ENCODE results near the gene PYDC2. TPM values are rescaled to one million over a fixed set of nuclear protein-coding genes. Genes with fewer than 3 reads are reported as not detected.

The PYDC2 gene
- total RNA-seq = not detected

- H3K27me3 ChIP-seq (ENCODE audit: insufficient read depth, low read length) = no peaks in the 10 kb centered on the region
- no peaks in the 10 kb centered on the region for H3K9me3 ChIP-seq (ENCODE audit: low read depth, low read length)
- no peaks in the 10 kb centered on the region for H3K4me1 ChIP-seq (ENCODE audit: insufficient read depth, low read length)
- H3K4me3 ChIP-seq (ENCODE audit: low read length) = no peak within 1 kb of the TSS
These were observed at the start of gene PYDC2 for GRCh38 chr3:191461113-191461595. Gene PYDC2 (plus strand): TSS chr3:191461163. CDS start chr3:191461163, 0 bp downstream.

- H3K4me3 ChIP-seq (ENCODE audit: low read length) = no peak overlapping the region
- no peaks in the 10 kb centered on the region for H3K4me1 ChIP-seq (ENCODE audit: insufficient read depth, low read length)
These were observed 48.2 kb upstream of the PYDC2 start for GRCh38 chr3:191412759-191413158.

GRCh38 chr3:191414286-191414685, 46.7 kb upstream of the PYDC2 start:
- Histone ChIP-seq H3K4me1 (ENCODE audit: insufficient read depth, low read length) (no peaks in the 10 kb centered on the region), H3K4me3 (ENCODE audit: low read length) (no peak overlapping the region), H3K27me3 (ENCODE audit: insufficient read depth, low read length) (no peaks in the 10 kb centered on the region), H3K9me3 (ENCODE audit: low read depth, low read length) (peaks cover 13% of the 10 kb centered on the region)

More at GRCh38 chr3:191412759-191413158, 48.2 kb upstream of the PYDC2 start:
- Histone ChIP-seq H3K9me3 (ENCODE audit: low read depth, low read length) (peaks cover 13% of the 10 kb centered on the region), H3K27me3 (ENCODE audit: insufficient read depth, low read length) (no peaks in the 10 kb centered on the region)

GRCh38 chr3:191414732-191415131, 46.2 kb upstream of the PYDC2 start:
- no peaks in the 10 kb centered on the region for H3K27me3 ChIP-seq (ENCODE audit: insufficient read depth, low read length)
- H3K4me3 ChIP-seq (ENCODE audit: low read length) = no peak overlapping the region
- no peaks in the 10 kb centered on the region for H3K4me1 ChIP-seq (ENCODE audit: insufficient read depth, low read length)
- peaks cover 11% of the 10 kb centered on the region for H3K9me3 ChIP-seq (ENCODE audit: low read depth, low read length)

- no peaks in the 10 kb centered on the region for H3K4me1 ChIP-seq (ENCODE audit: insufficient read depth, low read length)
- peaks cover 3% of the 10 kb centered on the region for H3K9me3 ChIP-seq (ENCODE audit: low read depth, low read length)
- no peak overlapping the region for H3K4me3 ChIP-seq (ENCODE audit: low read length)
- H3K27me3 ChIP-seq (ENCODE audit: insufficient read depth, low read length) = no peaks in the 10 kb centered on the region
These were observed 45.4 kb upstream of the PYDC2 start for GRCh38 chr3:191415566-191415965.

- no peaks in the 10 kb centered on the region for H3K4me1 ChIP-seq (ENCODE audit: insufficient read depth, low read length)
- no peak overlapping the region for H3K4me3 ChIP-seq (ENCODE audit: low read length)
- no peaks in the 10 kb centered on the region for H3K9me3 ChIP-seq (ENCODE audit: low read depth, low read length)
- no peaks in the 10 kb centered on the region for H3K27me3 ChIP-seq (ENCODE audit: insufficient read depth, low read length)
These were observed 43.6 kb upstream of the PYDC2 start for GRCh38 chr3:191417457-191417729.

- Histone ChIP-seq H3K27me3 (ENCODE audit: insufficient read depth, low read length) (no peaks in the 10 kb centered on the region), H3K4me3 (ENCODE audit: low read length) (no peak overlapping the region), H3K4me1 (ENCODE audit: insufficient read depth, low read length) (no peaks in the 10 kb centered on the region), H3K9me3 (ENCODE audit: low read depth, low read length) (no peaks in the 10 kb centered on the region)
These were observed 40.2 kb upstream of the PYDC2 start for GRCh38 chr3:191420771-191421170.

- no peaks in the 10 kb centered on the region for H3K9me3 ChIP-seq (ENCODE audit: low read depth, low read length)
- no peaks in the 10 kb centered on the region for H3K27me3 ChIP-seq (ENCODE audit: insufficient read depth, low read length)
- no peaks in the 10 kb centered on the region for H3K4me1 ChIP-seq (ENCODE audit: insufficient read depth, low read length)
- no peak overlapping the region for H3K4me3 ChIP-seq (ENCODE audit: low read length)
These were observed 36.1 kb upstream of the PYDC2 start for GRCh38 chr3:191424881-191425280.

GRCh38 chr3:191425322-191425734, 35.6 kb upstream of the PYDC2 start:
- no peaks in the 10 kb centered on the region for H3K27me3 ChIP-seq (ENCODE audit: insufficient read depth, low read length)
- no peaks in the 10 kb centered on the region for H3K4me1 ChIP-seq (ENCODE audit: insufficient read depth, low read length)
- no peaks in the 10 kb centered on the region for H3K9me3 ChIP-seq (ENCODE audit: low read depth, low read length)
- H3K4me3 ChIP-seq (ENCODE audit: low read length) = no peak overlapping the region

GRCh38 chr3:191426311-191426710, 34.7 kb upstream of the PYDC2 start:
- Histone ChIP-seq H3K4me3 (ENCODE audit: low read length) (no peak overlapping the region), H3K9me3 (ENCODE audit: low read depth, low read length) (no peaks in the 10 kb centered on the region), H3K27me3 (ENCODE audit: insufficient read depth, low read length) (no peaks in the 10 kb centered on the region), H3K4me1 (ENCODE audit: insufficient read depth, low read length) (no peaks in the 10 kb centered on the region)

- no peaks in the 10 kb centered on the region for H3K9me3 ChIP-seq (ENCODE audit: low read depth, low read length)
- no peaks in the 10 kb centered on the region for H3K4me1 ChIP-seq (ENCODE audit: insufficient read depth, low read length)
- H3K27me3 ChIP-seq (ENCODE audit: insufficient read depth, low read length) = no peaks in the 10 kb centered on the region
These were observed 32.8 kb upstream of the PYDC2 start for GRCh38 chr3:191428177-191428576.

GRCh38 chr3:191430103-191430502, 30.9 kb upstream of the PYDC2 start:
- no peaks in the 10 kb centered on the region for H3K4me1 ChIP-seq (ENCODE audit: insufficient read depth, low read length)
- no peaks in the 10 kb centered on the region for H3K9me3 ChIP-seq (ENCODE audit: low read depth, low read length)

More at GRCh38 chr3:191428177-191428576, 32.8 kb upstream of the PYDC2 start:
- H3K4me3 ChIP-seq (ENCODE audit: low read length) = no peak overlapping the region

GRCh38 chr3:191431160-191431822, 29.7 kb upstream of the PYDC2 start:
- Histone ChIP-seq H3K9me3 (ENCODE audit: low read depth, low read length) (no peaks in the 10 kb centered on the region), H3K4me1 (ENCODE audit: insufficient read depth, low read length) (no peaks in the 10 kb centered on the region), H3K4me3 (ENCODE audit: low read length) (no peak overlapping the region), H3K27me3 (ENCODE audit: insufficient read depth, low read length) (no peaks in the 10 kb centered on the region)

More at GRCh38 chr3:191430103-191430502, 30.9 kb upstream of the PYDC2 start:
- Histone ChIP-seq H3K4me3 (ENCODE audit: low read length) (no peak overlapping the region), H3K27me3 (ENCODE audit: insufficient read depth, low read length) (no peaks in the 10 kb centered on the region)

- no peaks in the 10 kb centered on the region for H3K4me1 ChIP-seq (ENCODE audit: insufficient read depth, low read length)
- H3K9me3 ChIP-seq (ENCODE audit: low read depth, low read length) = no peaks in the 10 kb centered on the region
- H3K27me3 ChIP-seq (ENCODE audit: insufficient read depth, low read length) = no peaks in the 10 kb centered on the region
- no peak overlapping the region for H3K4me3 ChIP-seq (ENCODE audit: low read length)
These were observed 28.8 kb upstream of the PYDC2 start for GRCh38 chr3:191432162-191432561.

- no peaks in the 10 kb centered on the region for H3K9me3 ChIP-seq (ENCODE audit: low read depth, low read length)
- no peaks in the 10 kb centered on the region for H3K27me3 ChIP-seq (ENCODE audit: insufficient read depth, low read length)
- H3K4me1 ChIP-seq (ENCODE audit: insufficient read depth, low read length) = no peaks in the 10 kb centered on the region
- H3K4me3 ChIP-seq (ENCODE audit: low read length) = no peak overlapping the region
These were observed 26.9 kb upstream of the PYDC2 start for GRCh38 chr3:191434024-191434423.

- no peaks in the 10 kb centered on the region for H3K4me1 ChIP-seq (ENCODE audit: insufficient read depth, low read length)
- H3K4me3 ChIP-seq (ENCODE audit: low read length) = no peak overlapping the region
- no peaks in the 10 kb centered on the region for H3K27me3 ChIP-seq (ENCODE audit: insufficient read depth, low read length)
- H3K9me3 ChIP-seq (ENCODE audit: low read depth, low read length) = no peaks in the 10 kb centered on the region
These were observed 25.0 kb upstream of the PYDC2 start for GRCh38 chr3:191435981-191436380.
